Esophagus squamous epithelium (tissue), 4 donors: ENCODE results near the gene CTBP1.

ENCODE experiments used
- CTCF ChIP-seq, 6 experiments: fragments of 450-650 bp in 4 of 6; fragments of 200-600 bp in 2 of 6; sonication (generic) in 2 of 6; IDR thresholded peaks; one replicate each; pipeline ENCODE4 v1.5.1; 2016 to 2019; ENCODE audit warnings: antibody characterized with exemption in 6 of 6, mild to moderate bottlenecking in 4 of 6, moderate library complexity in 4 of 6
- POLR2A ChIP-seq, 4 donors: fragments of 450-650 bp; IDR thresholded peaks; one replicate each; pipeline ENCODE4 v1.6.1; 2017; ENCODE audit warnings: antibody characterized with exemption in 4 of 4, mild to moderate bottlenecking in 4 of 4, moderate library complexity in 3 of 4

DNA sequence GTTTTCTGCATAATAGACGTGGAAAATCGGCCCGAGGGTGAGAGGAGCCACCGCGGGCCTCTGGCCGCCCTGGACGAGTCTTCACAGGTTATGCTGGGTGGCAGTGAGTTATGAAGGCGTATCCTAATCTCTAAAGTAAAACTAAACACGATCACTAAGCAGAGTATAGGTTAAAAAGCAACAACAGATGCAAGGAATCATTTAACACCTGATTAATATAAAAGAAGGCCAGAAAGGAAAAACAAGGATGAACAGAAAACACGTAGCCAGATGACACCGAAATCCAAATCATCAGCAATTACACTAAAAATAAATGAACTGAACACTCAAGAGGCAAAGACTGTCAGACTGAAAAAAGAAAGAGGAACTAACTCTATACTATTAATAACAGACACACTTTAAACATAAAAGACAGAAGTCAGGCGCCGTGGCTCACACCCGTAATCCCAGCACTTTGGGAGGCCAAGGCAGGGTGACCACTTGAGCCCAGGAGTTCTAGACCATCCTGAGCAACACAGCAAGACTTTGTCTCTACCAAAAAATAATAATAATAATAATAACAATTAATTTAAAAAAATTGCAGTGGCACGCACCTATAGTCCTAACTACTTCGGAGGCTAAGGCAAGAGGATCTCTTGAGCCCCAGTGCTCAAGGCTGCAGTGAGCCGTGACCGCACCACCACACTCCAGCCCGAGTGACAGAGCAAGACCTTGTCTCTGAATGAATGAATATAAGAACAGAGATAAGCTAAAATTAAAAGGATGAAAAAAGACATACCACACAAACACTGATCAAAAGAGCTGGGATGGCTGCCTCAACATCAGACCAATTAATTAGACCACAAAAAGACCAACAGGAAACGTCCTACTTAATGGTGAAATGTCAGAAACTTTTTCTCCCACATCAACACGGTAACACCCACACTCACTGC is 30.0 kb downstream of the CTBP1 start:
- no peak for TF ChIP-seq POLR2A (IDR thresholded peaks at IDR 0.05)
- no peak for TF ChIP-seq CTCF (IDR thresholded peaks at IDR 0.05)
